ENCODE data around the gene PDZRN3. TPM values are rescaled to one million over a fixed set of nuclear protein-coding genes. Genes with fewer than 3 reads are reported as not detected.

Gene PDZRN3
- total and polyA plus RNA-seq, 2 experiments from 2014 or later = 7.5 to 14.0 TPM

GRCh38 chr3:73413619-73414018 lies 211.1 kb downstream of the PDZRN3 start:
- no peaks in the 10 kb centered on the region for H4K20me1 ChIP-seq (replicated peaks; ENCODE audit: insufficient read depth)
- no peak overlapping the region for H3K4me2 ChIP-seq
- H3K27me3 Mint-ChIP-seq (ENCODE audit: insufficient read depth, low read depth, poor library complexity) = peaks cover 1% of the 10 kb centered on the region
- no peaks in the 10 kb centered on the region for H3K36me3 ChIP-seq (ENCODE audit: insufficient read depth)
- TF ChIP-seq, protein P1, sequence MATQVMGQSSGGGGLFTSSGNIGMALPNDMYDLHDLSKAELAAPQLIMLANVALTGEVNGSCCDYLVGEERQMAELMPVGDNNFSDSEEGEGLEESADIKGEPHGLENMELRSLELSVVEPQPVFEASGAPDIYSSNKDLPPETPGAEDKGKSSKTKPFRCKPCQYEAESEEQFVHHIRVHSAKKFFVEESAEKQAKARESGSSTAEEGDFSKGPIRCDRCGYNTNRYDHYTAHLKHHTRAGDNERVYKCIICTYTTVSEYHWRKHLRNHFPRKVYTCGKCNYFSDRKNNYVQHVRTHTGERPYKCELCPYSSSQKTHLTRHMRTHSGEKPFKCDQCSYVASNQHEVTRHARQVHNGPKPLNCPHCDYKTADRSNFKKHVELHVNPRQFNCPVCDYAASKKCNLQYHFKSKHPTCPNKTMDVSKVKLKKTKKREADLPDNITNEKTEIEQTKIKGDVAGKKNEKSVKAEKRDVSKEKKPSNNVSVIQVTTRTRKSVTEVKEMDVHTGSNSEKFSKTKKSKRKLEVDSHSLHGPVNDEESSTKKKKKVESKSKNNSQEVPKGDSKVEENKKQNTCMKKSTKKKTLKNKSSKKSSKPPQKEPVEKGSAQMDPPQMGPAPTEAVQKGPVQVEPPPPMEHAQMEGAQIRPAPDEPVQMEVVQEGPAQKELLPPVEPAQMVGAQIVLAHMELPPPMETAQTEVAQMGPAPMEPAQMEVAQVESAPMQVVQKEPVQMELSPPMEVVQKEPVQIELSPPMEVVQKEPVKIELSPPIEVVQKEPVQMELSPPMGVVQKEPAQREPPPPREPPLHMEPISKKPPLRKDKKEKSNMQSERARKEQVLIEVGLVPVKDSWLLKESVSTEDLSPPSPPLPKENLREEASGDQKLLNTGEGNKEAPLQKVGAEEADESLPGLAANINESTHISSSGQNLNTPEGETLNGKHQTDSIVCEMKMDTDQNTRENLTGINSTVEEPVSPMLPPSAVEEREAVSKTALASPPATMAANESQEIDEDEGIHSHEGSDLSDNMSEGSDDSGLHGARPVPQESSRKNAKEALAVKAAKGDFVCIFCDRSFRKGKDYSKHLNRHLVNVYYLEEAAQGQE (IDR thresholded peaks at IDR 0.05; ENCODE audit: unreplicated experiment) = no peak
- TF ChIP-seq CTCF (conservative IDR thresholded peaks at IDR 0.05; ENCODE audit: low read depth in 2 of 2) = no peak
- TF ChIP-seq STAT1 (IDR thresholded peaks at IDR 0.05; ENCODE audit: unreplicated experiment) = no peak
- TF ChIP-seq ZNF114 (CRISPR knock-in tag; IDR thresholded peaks at IDR 0.05) = no peak
- TF ChIP-seq JUNB (IDR thresholded peaks at IDR 0.05; ENCODE audit: unreplicated experiment) = no peak
- TF ChIP-seq ZNF331 (CRISPR knock-in tag; IDR thresholded peaks at IDR 0.05; ENCODE audit: low read depth) = no peak
- no peak for TF ChIP-seq ZNF462 (CRISPR knock-in tag; IDR thresholded peaks at IDR 0.05)
- no peak for TF ChIP-seq EZH2 (IDR thresholded peaks at IDR 0.05; ENCODE audit: low read depth, unreplicated experiment)
- no peak for TF ChIP-seq NANOG (IDR thresholded peaks at IDR 0.05; ENCODE audit: borderline replicate concordance)
- TF ChIP-seq EZH2phosphoT487 (IDR thresholded peaks at IDR 0.05; ENCODE audit: unreplicated experiment) = no peak
- no peak for TF ChIP-seq ETS1 (IDR thresholded peaks at IDR 0.05)
- no peak for TF ChIP-seq POLR2AphosphoS5 (IDR thresholded peaks at IDR 0.05; ENCODE audit: low read depth)
- no peak for TF ChIP-seq CREB1 (CRISPR knock-in tag; IDR thresholded peaks at IDR 0.05; ENCODE audit: low read depth)
- no peak overlapping the region for H3K4me3 ChIP-seq
- no peaks in the 10 kb centered on the region for H3K27me3 ChIP-seq (ENCODE audit: insufficient read depth)
- no peak overlapping the region for H3K27ac Mint-ChIP-seq
- H3K4me1 Mint-ChIP-seq = peaks cover 11% of the 10 kb centered on the region
- no peak for DNase-seq (ENCODE audit: low spot score)
- no peak overlapping the region for H2AFZ ChIP-seq
- no peak overlapping the region for H3K27ac ChIP-seq (ENCODE audit: low read depth)
- H3K79me2 ChIP-seq (replicated peaks; ENCODE audit: insufficient read depth) = no peaks in the 10 kb centered on the region
- H3K36me3 Mint-ChIP-seq (ENCODE audit: low read depth) = no peaks in the 10 kb centered on the region
- H3K9me2 ChIP-seq (ENCODE audit: insufficient read depth) = no peaks in the 10 kb centered on the region
- no peaks in the 10 kb centered on the region for H3F3A ChIP-seq (replicated peaks; ENCODE audit: low read depth)
- no peak for ATAC-seq
- no peak overlapping the region for H3K4me3 Mint-ChIP-seq
- peaks cover 8% of the 10 kb centered on the region; the same call in 1 of the 2 replicates for H3K4me1 ChIP-seq (ENCODE audit: insufficient read depth)
- H3K9me3 Mint-ChIP-seq = no peaks in the 10 kb centered on the region
